GM21529 (cell line): ENCODE data around the gene SLC6A16.
"Not testable (repeated sequence)": the region's sequence is repeated elsewhere in the genome, so short reads cannot be mapped to it uniquely, and the experiment has no call there.

ENCODE experiments used
- ATAC-seq: cut with Tn5 transposase; IDR thresholded peaks from one replicate; pipeline ENCODE4 v1.9.1; 2021; ENCODE audit not compliant: unreplicated experiment

The SLC6A16 gene

DNA sequence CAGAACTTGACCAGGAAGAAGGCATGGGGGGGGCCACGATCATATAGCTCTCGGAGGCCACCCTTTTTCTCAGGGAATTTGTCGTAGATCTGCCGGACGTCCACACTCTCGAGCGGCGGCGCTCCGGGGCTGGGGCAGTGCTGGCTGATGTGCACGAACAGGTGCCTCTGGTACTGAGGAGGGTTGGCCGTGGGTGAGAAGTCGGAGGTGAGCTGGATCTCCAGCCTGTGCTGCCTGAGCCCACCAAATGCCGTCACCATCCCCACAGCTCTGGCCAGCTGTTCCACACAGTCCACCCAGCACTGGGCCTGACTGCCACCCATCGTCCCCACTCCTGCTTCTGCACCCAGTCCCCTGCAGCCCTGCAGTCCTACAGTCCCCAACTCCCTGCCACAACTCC lies 22.2 kb upstream of the SLC6A16 start:
- no peak for ATAC-seq

GRCh38 chr19:49344505-49345423 lies 19.8 kb upstream of the SLC6A16 start:
- ATAC-seq, result no peak

DNA sequence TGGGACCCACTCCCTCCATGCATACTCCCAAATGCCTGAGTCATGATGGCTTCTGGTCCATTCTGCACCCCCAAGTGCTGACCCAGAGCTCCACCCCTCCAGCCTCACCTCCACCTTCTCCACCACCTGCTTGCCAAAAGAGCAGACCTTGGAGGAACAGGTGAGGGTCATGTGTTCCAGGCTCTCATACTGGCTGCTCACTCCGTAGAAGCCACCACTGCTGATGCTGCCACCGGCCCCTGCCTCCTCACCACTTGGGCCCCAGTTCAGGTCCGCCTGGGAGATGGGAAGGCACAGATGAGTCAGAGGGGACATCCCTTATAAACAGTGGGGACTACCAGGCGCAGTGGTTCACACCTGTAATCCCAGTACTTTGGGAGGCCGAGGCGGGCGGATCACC lies 18.1 kb upstream of the SLC6A16 start:
- ATAC-seq, result no peak

DNA sequence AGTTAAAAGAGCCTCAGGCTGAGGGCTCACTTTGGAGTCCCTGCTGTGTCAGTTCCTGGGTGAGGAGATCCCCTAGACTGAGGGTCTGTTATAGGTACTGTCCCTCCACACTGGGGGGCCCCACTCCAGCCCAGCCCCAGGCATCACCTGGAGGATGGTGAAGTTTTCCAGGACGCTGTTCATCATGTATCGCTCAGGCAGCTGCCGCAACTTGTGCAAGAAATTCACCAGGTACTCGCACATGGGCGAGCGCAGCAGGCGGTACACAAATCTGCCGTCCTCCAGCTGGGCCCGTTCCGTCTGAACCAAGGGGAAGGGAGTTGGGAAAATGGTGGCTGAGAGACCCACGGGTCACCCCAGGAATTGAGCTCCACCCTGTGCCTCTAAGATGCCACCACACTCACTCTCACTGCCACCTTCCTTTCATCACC lies 17.3 kb upstream of the SLC6A16 start:
- no peak for ATAC-seq

GRCh38 chr19:49340865-49341718 lies 16.1 kb upstream of the SLC6A16 start:
- no peak for ATAC-seq

- peak; percentile 63 for ATAC-seq
Measured at GRCh38 chr19:49340069-49340864, 15.3 kb upstream of the SLC6A16 start.

DNA sequence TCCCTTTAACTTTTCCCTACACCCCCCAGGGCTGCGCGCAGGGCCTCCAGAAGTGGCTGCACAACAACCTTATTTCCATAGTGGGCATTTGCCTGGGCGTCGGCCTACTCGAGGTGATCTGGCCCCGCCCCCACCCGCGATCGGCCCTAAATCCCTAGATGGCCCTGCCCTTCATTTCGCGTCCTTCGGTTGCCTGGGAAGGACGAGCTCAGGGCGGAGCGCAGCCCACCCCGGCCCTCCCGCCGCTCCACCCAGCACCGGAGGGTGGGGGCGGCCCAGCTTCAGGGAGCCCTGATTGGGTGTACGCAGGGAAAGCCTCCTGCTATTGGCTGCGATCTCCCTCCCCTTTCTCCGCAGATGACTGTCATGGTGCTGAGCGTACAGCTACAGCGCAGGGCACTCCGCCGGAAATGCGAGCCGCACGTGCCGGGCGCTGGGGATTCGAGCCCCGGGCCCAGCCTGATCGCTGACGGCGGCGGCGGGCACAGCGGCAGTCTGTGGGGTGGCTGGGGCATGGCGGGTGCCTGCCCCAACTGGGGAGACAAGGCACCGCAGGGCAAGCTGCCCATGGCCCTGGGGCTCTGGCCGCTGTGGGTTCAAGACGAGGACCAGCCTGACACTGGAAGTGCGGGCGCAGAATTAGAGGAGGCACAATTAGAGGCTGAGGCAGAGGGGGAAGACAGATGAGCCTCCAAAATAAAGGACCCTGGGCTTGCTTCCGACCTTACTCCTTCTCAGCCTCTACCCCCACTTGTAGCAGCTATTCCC lies 14.5 kb upstream of the SLC6A16 start:
- no peak for ATAC-seq

- ATAC-seq, result no peak
Measured at GRCh38 chr19:49338691-49339300, 13.8 kb upstream of the SLC6A16 start.

GRCh38 chr19:49338023-49338677 lies 13.2 kb upstream of the SLC6A16 start:
- no peak for ATAC-seq

- no peak for ATAC-seq
Measured at GRCh38 chr19:49337267-49338022, 12.5 kb upstream of the SLC6A16 start.

- ATAC-seq, result no peak
Measured at GRCh38 chr19:49336482-49337266, 11.7 kb upstream of the SLC6A16 start.

GRCh38 chr19:49335784-49336481 lies 10.9 kb upstream of the SLC6A16 start:
- no peak for ATAC-seq

GRCh38 chr19:49335071-49335783 lies 10.2 kb upstream of the SLC6A16 start, which contains the start of gene CD37:
Gene CD37, plus strand, starts transcription at chr19:49335406. Its CDS starts 135 bp downstream, at chr19:49335541.
- ATAC-seq, result peak; percentile 29

GRCh38 chr19:49333811-49334288 lies 8.9 kb upstream of the SLC6A16 start:
- peak; percentile 45 for ATAC-seq

GRCh38 chr19:49333418-49333805 lies 8.4 kb upstream of the SLC6A16 start:
- ATAC-seq, result peak; percentile 3

DNA sequence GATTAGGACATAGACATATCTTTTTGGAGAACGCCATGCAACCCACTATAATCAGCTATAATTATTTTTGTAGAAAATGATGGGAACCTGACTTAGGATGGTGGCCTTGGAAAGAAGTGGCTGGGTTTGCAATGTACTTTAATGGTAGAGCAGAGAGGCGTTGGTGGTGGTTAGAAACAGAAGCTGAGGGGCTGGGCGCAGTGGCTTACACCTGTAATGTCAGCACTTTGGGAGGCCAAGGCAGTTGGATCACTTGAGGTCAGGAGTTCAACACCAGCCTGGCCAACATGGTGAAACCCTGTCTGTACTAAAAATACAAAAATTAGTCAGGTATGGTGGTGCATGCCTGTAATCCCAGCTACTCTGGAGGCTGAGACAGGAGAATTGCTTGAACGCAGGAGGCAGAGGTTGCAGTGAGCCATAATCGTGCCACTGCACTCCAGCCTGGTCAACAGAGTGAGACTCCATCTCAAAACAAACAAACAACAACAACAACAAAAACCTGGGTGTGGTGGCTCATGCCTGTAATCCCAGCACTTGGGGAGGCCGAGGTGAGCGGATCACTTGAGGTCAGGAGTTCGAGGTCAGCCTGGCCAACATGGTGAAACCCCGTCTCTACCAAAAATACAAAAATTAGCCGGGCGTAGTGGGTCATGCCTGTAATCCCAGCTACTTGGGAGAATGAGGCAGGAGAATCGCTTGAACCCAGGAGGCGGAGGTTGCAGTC lies 7.9 kb upstream of the SLC6A16 start:
- ATAC-seq, result not testable (repeated sequence)
